Measurements from ENCODE around the gene UBE2E1. TPM values are rescaled to one million over a fixed set of nuclear protein-coding genes. Genes with fewer than 3 reads are reported as not detected.

Gene UBE2E1
- total and polyA plus RNA-seq, 2 of the 4 experiments (the other 2 are of a cell fraction), result 54.1 to 91.6 TPM

- TF ChIP-seq CTCF (conservative IDR thresholded peaks at IDR 0.05; ENCODE audit: low read depth, low read length) (no peak), MXI1 (IDR thresholded peaks at IDR 0.05; ENCODE audit: borderline replicate concordance, low read depth, low read length) (peak; percentile 64; the same call in 1 of the 2 replicates)
Measured at GRCh38 chr3:23805633-23806533, at the start of gene UBE2E1 (continued).
